GM12878 (cell line): ENCODE data around the gene PGBD4. TPM values are rescaled to one million over a fixed set of nuclear protein-coding genes. Genes with fewer than 3 reads are reported as not detected.

Experiments used
- BACH1 ChIP-seq: fragments of 450-650 bp; IDR thresholded peaks from 2 replicates; pipeline ENCODE4 v1.6.1; 2017; ENCODE audit warnings: mild to moderate bottlenecking, borderline replicate concordance
- BRCA1 ChIP-seq: IDR thresholded peaks from 2 replicates; pipeline ENCODE4 v1.6.1; 2011; ENCODE audit warnings: low read depth, low read length, improper control_type of control experiment
- CEBPZ ChIP-seq: fragments of 150-350 bp; IDR thresholded peaks from 2 replicates; pipeline ENCODE4 v1.6.1; 2016; ENCODE audit warnings: low read depth, low read length
- CTCF ChIP-seq, 3 experiments: IDR thresholded peaks in 2 of 3; conservative IDR thresholded peaks in 1 of 3; 2 replicates each; pipeline ENCODE4 v1.5.1; 2011; ENCODE audit warnings: low read depth in 3 of 3, low read length in 3 of 3, mild to moderate bottlenecking in 3 of 3, control low read depth in 2 of 3, moderate library complexity in 2 of 3, inconsistent platforms in 1 of 3, mixed read lengths in 1 of 3; ENCODE audit not compliant: control insufficient read depth in 2 of 3, insufficient read depth in 1 of 3; ENCODE audit errors: extremely low read depth in 1 of 3
- HCFC1 ChIP-seq: fragments of 150-350 bp; IDR thresholded peaks from 2 replicates; pipeline ENCODE4 v1.6.1; 2014; ENCODE audit warnings: low read length
- IKZF1 ChIP-seq: fragments of 450-650 bp; conservative IDR thresholded peaks from 2 replicates; pipeline ENCODE4 v1.6.1; 2017; ENCODE audit warnings: antibody characterized with exemption, mild to moderate bottlenecking
- KAT2A ChIP-seq: conservative IDR thresholded peaks from 2 replicates; pipeline ENCODE4 v1.6.1; 2011; ENCODE audit warnings: low read depth, low read length; ENCODE audit not compliant: control insufficient read depth
- NR2F1 ChIP-seq: fragments of 450-650 bp; conservative IDR thresholded peaks from 2 replicates; pipeline ENCODE4 v1.6.1; 2017; ENCODE audit warnings: mild to moderate bottlenecking
- RELB ChIP-seq: fragments of 450-650 bp; IDR thresholded peaks from 2 replicates; pipeline ENCODE4 v1.6.1; 2017; ENCODE audit warnings: low read depth, mild to moderate bottlenecking, moderate library complexity
- RFX5 ChIP-seq: IDR thresholded peaks from 2 replicates; pipeline ENCODE4 v1.6.1; 2011; ENCODE audit warnings: low read depth, low read length, improper control_type of control experiment
- ZNF207 ChIP-seq: fragments of 450-650 bp; IDR thresholded peaks from 2 replicates; pipeline ENCODE4 v1.6.1; 2014; ENCODE audit warnings: antibody characterized with exemption, mild to moderate bottlenecking, borderline replicate concordance
- polyA plus RNA-seq, 11 experiments: library from polyadenylated mRNA; depleted of rRNA in 4 of 11; unstranded in 6 of 11; stranded (reverse) in 5 of 11; fragments of >200 nt; fragmentation: Nextera tagmentation in 4 of 11; fragmentation: Illumina TruSeq in 1 of 11; extraction: Ambion mirVana in 4 of 11; extraction: Trizol in 1 of 11; gene quantifications; 1 replicate in 1 of 11; 2 replicates in 10 of 11; pipeline versions ENCODE4 v1.2.1 to v1.2.3, GENCODE V29; 2011 to 2016; ENCODE audit warnings: inconsistent platforms in 2 of 11, missing spikeins in 2 of 11, low read depth in 1 of 11
- total RNA-seq, 4 experiments: library from RNA; depleted of rRNA in 3 of 4; stranded (reverse); fragments of >200 nt in 3 of 4; fragmentation: Illumina TruSeq in 1 of 4; extraction: Trizol in 1 of 4; gene quantifications; 2 replicates each; pipeline versions ENCODE4 v1.2.1 to v1.2.3, GENCODE V29; 2013 to 2021
- TF ChIP-seq, protein P1 (sequence below): IDR thresholded peaks from 2 replicates; pipeline ENCODE4 v1.6.1; 2011; ENCODE audit warnings: low read depth, low read length, improper control_type of control experiment, borderline replicate concordance
- TF ChIP-seq, protein P2 (sequence below): IDR thresholded peaks from 2 replicates; pipeline ENCODE4 v1.6.1; 2012; ENCODE audit warnings: low read depth, low read length, improper control_type of control experiment
- TF ChIP-seq, protein P3 (sequence below): fragments of 450-650 bp; formaldehyde crosslinking; IDR thresholded peaks from 2 replicates; pipeline ENCODE4 v1.4.0; 2022; ENCODE audit warnings: mild to moderate bottlenecking, moderate library complexity
- TF ChIP-seq, protein P4 (sequence below): IDR thresholded peaks from 2 replicates; pipeline ENCODE4 v1.6.1; 2011; ENCODE audit warnings: borderline replicate concordance, low read depth, mild to moderate bottlenecking, moderate library complexity, mixed read lengths, low read length; ENCODE audit not compliant: insufficient read depth; ENCODE audit errors: extremely low read length

The PGBD4 gene
- total and polyA plus RNA-seq, 10 of the 15 experiments (the other 5 are each of a cell fraction or from before 2014, with no cell fraction given): 1.2 to 5.8 (median 2.8) TPM

GRCh38 chr15:34101366-34102174 lies at the start of gene PGBD4, which contains the start of gene EMC7 (continued):
- TF ChIP-seq, protein P1, sequence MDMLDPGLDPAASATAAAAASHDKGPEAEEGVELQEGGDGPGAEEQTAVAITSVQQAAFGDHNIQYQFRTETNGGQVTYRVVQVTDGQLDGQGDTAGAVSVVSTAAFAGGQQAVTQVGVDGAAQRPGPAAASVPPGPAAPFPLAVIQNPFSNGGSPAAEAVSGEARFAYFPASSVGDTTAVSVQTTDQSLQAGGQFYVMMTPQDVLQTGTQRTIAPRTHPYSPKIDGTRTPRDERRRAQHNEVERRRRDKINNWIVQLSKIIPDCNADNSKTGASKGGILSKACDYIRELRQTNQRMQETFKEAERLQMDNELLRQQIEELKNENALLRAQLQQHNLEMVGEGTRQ: no peak; the same call in 1 of the 2 replicates
- TF ChIP-seq ZNF207 (peak; percentile 66; the same call in 1 of the 2 replicates), KAT2A (no peak), HCFC1 (peak; percentile 89), BACH1 (no peak), IKZF1 (peak; percentile 97), RFX5 (peak; percentile 48; the same call in 1 of the 2 replicates), RELB (peak; percentile 89), BRCA1 (no peak), CTCF (IDR thresholded peaks at IDR 0.05 in 2 of 3, conservative IDR thresholded peaks at IDR 0.05 in 1 of 3; ENCODE audit: control insufficient read depth in 2 of 3, extremely low read depth in 1 of 3, insufficient read depth in 1 of 3, low read depth in 3 of 3, low read length in 3 of 3) (no peak), CEBPZ (no peak), NR2F1 (0 out of 2 replicates have a peak, but pooled peaks have one; percentile 19)
- TF ChIP-seq, protein P2, sequence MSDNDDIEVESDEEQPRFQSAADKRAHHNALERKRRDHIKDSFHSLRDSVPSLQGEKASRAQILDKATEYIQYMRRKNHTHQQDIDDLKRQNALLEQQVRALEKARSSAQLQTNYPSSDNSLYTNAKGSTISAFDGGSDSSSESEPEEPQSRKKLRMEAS: peak; percentile 71
- TF ChIP-seq, protein P3, sequence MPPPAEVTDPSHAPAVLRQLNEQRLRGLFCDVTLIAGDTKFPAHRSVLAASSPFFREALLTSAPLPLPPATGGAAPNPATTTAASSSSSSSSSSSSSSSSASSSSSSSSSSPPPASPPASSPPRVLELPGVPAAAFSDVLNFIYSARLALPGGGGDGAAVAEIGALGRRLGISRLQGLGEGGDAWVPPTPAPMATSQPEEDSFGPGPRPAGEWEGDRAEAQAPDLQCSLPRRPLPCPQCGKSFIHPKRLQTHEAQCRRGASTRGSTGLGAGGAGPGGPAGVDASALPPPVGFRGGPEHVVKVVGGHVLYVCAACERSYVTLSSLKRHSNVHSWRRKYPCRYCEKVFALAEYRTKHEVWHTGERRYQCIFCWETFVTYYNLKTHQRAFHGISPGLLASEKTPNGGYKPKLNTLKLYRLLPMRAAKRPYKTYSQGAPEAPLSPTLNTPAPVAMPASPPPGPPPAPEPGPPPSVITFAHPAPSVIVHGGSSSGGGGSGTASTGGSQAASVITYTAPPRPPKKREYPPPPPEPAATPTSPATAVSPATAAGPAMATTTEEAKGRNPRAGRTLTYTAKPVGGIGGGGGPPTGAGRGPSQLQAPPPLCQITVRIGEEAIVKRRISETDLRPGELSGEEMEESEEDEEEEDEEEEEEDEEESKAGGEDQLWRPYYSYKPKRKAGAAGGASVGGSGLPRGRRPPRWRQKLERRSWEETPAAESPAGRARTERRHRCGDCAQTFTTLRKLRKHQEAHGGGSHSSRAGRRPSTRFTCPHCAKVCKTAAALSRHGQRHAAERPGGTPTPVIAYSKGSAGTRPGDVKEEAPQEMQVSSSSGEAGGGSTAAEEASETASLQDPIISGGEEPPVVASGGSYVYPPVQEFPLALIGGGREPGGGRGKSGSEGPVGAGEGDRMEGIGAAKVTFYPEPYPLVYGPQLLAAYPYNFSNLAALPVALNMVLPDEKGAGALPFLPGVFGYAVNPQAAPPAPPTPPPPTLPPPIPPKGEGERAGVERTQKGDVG: no peak
- TF ChIP-seq, protein P4, sequence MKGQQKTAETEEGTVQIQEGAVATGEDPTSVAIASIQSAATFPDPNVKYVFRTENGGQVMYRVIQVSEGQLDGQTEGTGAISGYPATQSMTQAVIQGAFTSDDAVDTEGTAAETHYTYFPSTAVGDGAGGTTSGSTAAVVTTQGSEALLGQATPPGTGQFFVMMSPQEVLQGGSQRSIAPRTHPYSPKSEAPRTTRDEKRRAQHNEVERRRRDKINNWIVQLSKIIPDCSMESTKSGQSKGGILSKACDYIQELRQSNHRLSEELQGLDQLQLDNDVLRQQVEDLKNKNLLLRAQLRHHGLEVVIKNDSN: no peak
